WTC11 (cell line): ENCODE results near the gene CRNKL1. TPM values are rescaled to one million over a fixed set of nuclear protein-coding genes. Genes with fewer than 3 reads are reported as not detected.

Experiments used
- ATAC-seq: fragments of 200-7000 bp; cut with Tn5 transposase; 2 replicates; pipeline ENCODE4 v1.10.0; 2021; ENCODE audit warnings: mild to moderate bottlenecking, moderate library complexity
- CTCF ChIA-PET: fragments of 300-600 bp; sonication (Branson Sonifier 250); formaldehyde crosslinking; loops from one replicate; lab custom pipeline; 2021; ENCODE audit warnings: antibody characterized with exemption; lab: Charles Lee
- POLR2A ChIA-PET: fragments of 350-600 bp; sonication (Branson Sonifier 250); formaldehyde crosslinking; loops from one replicate; lab custom pipeline; 2021; ENCODE audit warnings: antibody characterized with exemption; lab: Charles Lee
- DNase-seq: peaks from one replicate; pipeline ENCODE4 v3.0.0; 2021; ENCODE audit warnings: low spot score
- H3K27ac Mint-ChIP-seq: 2 replicates; pipeline ENCODE4 v1.8.0; 2021; ENCODE audit warnings: mixed read lengths
- H3K27me3 Mint-ChIP-seq: 2 replicates; pipeline ENCODE4 v1.8.0; 2021; ENCODE audit warnings: low read depth, mild to moderate bottlenecking, moderate library complexity, mixed read lengths
- H3K36me3 Mint-ChIP-seq: 2 replicates; pipeline ENCODE4 v1.8.0; 2021; ENCODE audit warnings: mixed read lengths
- H3K4me1 Mint-ChIP-seq: 2 replicates; pipeline ENCODE4 v1.8.0; 2022; ENCODE audit warnings: mixed read lengths
- H3K4me3 Mint-ChIP-seq: 2 replicates; pipeline ENCODE4 v1.8.0; 2021; ENCODE audit warnings: mild to moderate bottlenecking, moderate library complexity, mixed read lengths
- H3K9me3 Mint-ChIP-seq: 2 replicates; pipeline ENCODE4 v1.8.0; 2021; ENCODE audit warnings: mixed read lengths
- GABPB1 ChIP-seq: sonication (generic); formaldehyde crosslinking; IDR thresholded peaks from 2 replicates; pipeline ENCODE4 v1.8.1; 2023; ENCODE audit warnings: mild to moderate bottlenecking, missing genetic modification reagents
- GTF2I ChIP-seq: fragments of 250-450 bp; sonication (Bioruptor Pico); conservative IDR thresholded peaks from 2 replicates; pipeline ENCODE4 v1.4.0; 2021; ENCODE audit warnings: mild to moderate bottlenecking
- IRF2 ChIP-seq: sonication (generic); formaldehyde crosslinking; IDR thresholded peaks from 2 replicates; pipeline ENCODE4 v1.8.0; 2022; ENCODE audit warnings: low read depth, missing genetic modification reagents, borderline replicate concordance
- NFYB ChIP-seq: sonication (generic); formaldehyde crosslinking; conservative IDR thresholded peaks from 2 replicates; pipeline ENCODE4 v1.8.0; 2022; ENCODE audit warnings: low read depth, missing genetic modification reagents
- NR1H2 ChIP-seq: sonication (generic); formaldehyde crosslinking; IDR thresholded peaks from 2 replicates; pipeline ENCODE4 v1.9.0; 2021; ENCODE audit warnings: mild to moderate bottlenecking, moderate library complexity, missing genetic modification reagents
- NR3C1 ChIP-seq: sonication (generic); formaldehyde crosslinking; conservative IDR thresholded peaks from 2 replicates; pipeline ENCODE4 v1.8.1; 2023; ENCODE audit warnings: low read depth, mild to moderate bottlenecking, missing genetic modification reagents
- OVOL2 ChIP-seq: fragments of 250-450 bp; sonication (Bioruptor Pico); IDR thresholded peaks from 2 replicates; pipeline ENCODE4 v1.9.0; 2021; ENCODE audit warnings: mild to moderate bottlenecking, borderline replicate concordance
- ZNF138 ChIP-seq: sonication (generic); formaldehyde crosslinking; conservative IDR thresholded peaks from 2 replicates; pipeline ENCODE4 v1.8.1; 2022; ENCODE audit warnings: mild to moderate bottlenecking, moderate library complexity, missing genetic modification reagents
- ZNF219 ChIP-seq: sonication (generic); formaldehyde crosslinking; IDR thresholded peaks from 2 replicates; pipeline ENCODE4 v1.8.0; 2023; ENCODE audit warnings: missing genetic modification reagents, mild to moderate bottlenecking, borderline replicate concordance
- ZNF232 ChIP-seq: sonication (generic); formaldehyde crosslinking; IDR thresholded peaks from 2 replicates; pipeline ENCODE4 v1.8.0; 2022; ENCODE audit warnings: mild to moderate bottlenecking, missing genetic modification reagents
- ZNF396 ChIP-seq: fragments of 250-450 bp; sonication (Bioruptor Pico); IDR thresholded peaks from 2 replicates; pipeline ENCODE4 v1.8.0; 2021; ENCODE audit warnings: mild to moderate bottlenecking, moderate library complexity, borderline replicate concordance
- total RNA-seq: library from RNA; stranded (reverse); gene quantifications from 3 replicates; pipeline ENCODE4 v1.2.3, GENCODE V29; 2021
- TF ChIP-seq, protein P1 (sequence below): sonication (generic); formaldehyde crosslinking; conservative IDR thresholded peaks from 2 replicates; pipeline ENCODE4 v1.8.1; 2023; ENCODE audit warnings: mild to moderate bottlenecking, low read depth, missing genetic modification reagents, moderate library complexity
- TF ChIP-seq, protein P2 (sequence below): fragments of 250-450 bp; sonication (Bioruptor Pico); IDR thresholded peaks from 2 replicates; pipeline ENCODE4 v1.9.0; 2021; ENCODE audit warnings: mild to moderate bottlenecking
- TF ChIP-seq, protein P3 (sequence below): fragments of 250-450 bp; sonication (Bioruptor Pico); IDR thresholded peaks from 2 replicates; pipeline ENCODE4 v1.8.0; 2021; ENCODE audit warnings: mild to moderate bottlenecking
- TF ChIP-seq, protein P4 (sequence below): sonication (generic); formaldehyde crosslinking; IDR thresholded peaks from 2 replicates; pipeline ENCODE4 v1.8.1; 2023; ENCODE audit warnings: mild to moderate bottlenecking, missing genetic modification reagents, borderline replicate concordance
- TF ChIP-seq, protein P5 (sequence below): sonication (generic); formaldehyde crosslinking; IDR thresholded peaks from 2 replicates; pipeline ENCODE4 v1.8.0; 2022; ENCODE audit warnings: mild to moderate bottlenecking, missing genetic modification reagents
- TF ChIP-seq, protein P6 (sequence below): sonication (generic); formaldehyde crosslinking; IDR thresholded peaks from 2 replicates; pipeline ENCODE4 v1.8.0; 2022; ENCODE audit warnings: mild to moderate bottlenecking, missing genetic modification reagents
- TF ChIP-seq, protein P7 (sequence below): sonication (generic); formaldehyde crosslinking; IDR thresholded peaks from 2 replicates; pipeline ENCODE4 v1.8.1; 2023; ENCODE audit warnings: mild to moderate bottlenecking, missing genetic modification reagents
- TF ChIP-seq, protein P8 (sequence below): sonication (generic); formaldehyde crosslinking; IDR thresholded peaks from 2 replicates; pipeline ENCODE4 v1.8.1; 2022; ENCODE audit warnings: low read depth, missing genetic modification reagents, borderline replicate concordance

Gene CRNKL1
- total RNA-seq, 1 experiment from 2014 or later = 22.2 TPM

DNA sequence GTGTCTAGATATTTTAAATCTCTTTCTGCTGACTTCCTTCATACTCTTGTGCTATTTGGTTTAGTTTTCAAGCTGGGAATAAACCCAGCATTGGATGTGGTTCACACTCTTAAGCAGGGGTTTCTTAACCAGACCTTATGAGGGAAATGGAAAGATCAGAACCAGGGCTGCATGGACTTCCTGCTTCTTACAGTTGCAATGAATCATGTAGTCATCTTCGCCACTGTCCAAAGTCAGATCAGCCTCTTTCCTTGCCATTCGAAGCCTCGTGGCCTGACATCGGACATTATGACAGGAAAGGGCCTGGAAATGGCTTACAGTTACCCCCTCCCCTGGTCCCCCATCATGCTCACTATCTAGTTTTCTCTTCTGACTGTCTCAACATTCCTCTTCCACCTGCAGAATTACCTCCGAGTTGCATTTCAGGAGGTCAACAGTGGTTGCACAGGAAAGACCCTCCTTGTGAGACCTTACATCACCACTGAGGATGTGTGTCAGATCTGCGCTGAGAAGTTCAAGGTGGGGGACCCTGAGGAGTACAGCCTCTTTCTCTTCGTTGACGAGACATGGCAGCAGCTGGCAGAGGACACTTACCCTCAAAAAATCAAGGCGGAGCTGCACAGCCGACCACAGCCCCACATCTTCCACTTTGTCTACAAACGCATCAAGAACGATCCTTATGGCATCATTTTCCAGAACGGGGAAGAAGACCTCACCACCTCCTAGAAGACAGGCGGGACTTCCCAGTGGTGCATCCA, 51.9 kb downstream of the CRNKL1 start (continued):
- TF ChIP-seq, protein P1, sequence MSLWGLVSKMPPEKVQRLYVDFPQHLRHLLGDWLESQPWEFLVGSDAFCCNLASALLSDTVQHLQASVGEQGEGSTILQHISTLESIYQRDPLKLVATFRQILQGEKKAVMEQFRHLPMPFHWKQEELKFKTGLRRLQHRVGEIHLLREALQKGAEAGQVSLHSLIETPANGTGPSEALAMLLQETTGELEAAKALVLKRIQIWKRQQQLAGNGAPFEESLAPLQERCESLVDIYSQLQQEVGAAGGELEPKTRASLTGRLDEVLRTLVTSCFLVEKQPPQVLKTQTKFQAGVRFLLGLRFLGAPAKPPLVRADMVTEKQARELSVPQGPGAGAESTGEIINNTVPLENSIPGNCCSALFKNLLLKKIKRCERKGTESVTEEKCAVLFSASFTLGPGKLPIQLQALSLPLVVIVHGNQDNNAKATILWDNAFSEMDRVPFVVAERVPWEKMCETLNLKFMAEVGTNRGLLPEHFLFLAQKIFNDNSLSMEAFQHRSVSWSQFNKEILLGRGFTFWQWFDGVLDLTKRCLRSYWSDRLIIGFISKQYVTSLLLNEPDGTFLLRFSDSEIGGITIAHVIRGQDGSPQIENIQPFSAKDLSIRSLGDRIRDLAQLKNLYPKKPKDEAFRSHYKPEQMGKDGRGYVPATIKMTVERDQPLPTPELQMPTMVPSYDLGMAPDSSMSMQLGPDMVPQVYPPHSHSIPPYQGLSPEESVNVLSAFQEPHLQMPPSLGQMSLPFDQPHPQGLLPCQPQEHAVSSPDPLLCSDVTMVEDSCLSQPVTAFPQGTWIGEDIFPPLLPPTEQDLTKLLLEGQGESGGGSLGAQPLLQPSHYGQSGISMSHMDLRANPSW = no peak
- TF ChIP-seq NR1H2 (CRISPR knock-in tag) (no peak), IRF2 (CRISPR knock-in tag) (no peak), ZNF232 (CRISPR knock-in tag) (no peak), NFYB (CRISPR knock-in tag) (no peak), ZNF138 (no peak), ZNF219 (no peak)
- TF ChIP-seq, protein P2, sequence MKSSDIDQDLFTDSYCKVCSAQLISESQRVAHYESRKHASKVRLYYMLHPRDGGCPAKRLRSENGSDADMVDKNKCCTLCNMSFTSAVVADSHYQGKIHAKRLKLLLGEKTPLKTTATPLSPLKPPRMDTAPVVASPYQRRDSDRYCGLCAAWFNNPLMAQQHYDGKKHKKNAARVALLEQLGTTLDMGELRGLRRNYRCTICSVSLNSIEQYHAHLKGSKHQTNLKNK (CRISPR knock-in tag) = no peak
- TF ChIP-seq, protein P3, sequence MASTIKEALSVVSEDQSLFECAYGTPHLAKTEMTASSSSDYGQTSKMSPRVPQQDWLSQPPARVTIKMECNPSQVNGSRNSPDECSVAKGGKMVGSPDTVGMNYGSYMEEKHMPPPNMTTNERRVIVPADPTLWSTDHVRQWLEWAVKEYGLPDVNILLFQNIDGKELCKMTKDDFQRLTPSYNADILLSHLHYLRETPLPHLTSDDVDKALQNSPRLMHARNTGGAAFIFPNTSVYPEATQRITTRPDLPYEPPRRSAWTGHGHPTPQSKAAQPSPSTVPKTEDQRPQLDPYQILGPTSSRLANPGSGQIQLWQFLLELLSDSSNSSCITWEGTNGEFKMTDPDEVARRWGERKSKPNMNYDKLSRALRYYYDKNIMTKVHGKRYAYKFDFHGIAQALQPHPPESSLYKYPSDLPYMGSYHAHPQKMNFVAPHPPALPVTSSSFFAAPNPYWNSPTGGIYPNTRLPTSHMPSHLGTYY (CRISPR knock-in tag) = no peak
- TF ChIP-seq, protein P4, sequence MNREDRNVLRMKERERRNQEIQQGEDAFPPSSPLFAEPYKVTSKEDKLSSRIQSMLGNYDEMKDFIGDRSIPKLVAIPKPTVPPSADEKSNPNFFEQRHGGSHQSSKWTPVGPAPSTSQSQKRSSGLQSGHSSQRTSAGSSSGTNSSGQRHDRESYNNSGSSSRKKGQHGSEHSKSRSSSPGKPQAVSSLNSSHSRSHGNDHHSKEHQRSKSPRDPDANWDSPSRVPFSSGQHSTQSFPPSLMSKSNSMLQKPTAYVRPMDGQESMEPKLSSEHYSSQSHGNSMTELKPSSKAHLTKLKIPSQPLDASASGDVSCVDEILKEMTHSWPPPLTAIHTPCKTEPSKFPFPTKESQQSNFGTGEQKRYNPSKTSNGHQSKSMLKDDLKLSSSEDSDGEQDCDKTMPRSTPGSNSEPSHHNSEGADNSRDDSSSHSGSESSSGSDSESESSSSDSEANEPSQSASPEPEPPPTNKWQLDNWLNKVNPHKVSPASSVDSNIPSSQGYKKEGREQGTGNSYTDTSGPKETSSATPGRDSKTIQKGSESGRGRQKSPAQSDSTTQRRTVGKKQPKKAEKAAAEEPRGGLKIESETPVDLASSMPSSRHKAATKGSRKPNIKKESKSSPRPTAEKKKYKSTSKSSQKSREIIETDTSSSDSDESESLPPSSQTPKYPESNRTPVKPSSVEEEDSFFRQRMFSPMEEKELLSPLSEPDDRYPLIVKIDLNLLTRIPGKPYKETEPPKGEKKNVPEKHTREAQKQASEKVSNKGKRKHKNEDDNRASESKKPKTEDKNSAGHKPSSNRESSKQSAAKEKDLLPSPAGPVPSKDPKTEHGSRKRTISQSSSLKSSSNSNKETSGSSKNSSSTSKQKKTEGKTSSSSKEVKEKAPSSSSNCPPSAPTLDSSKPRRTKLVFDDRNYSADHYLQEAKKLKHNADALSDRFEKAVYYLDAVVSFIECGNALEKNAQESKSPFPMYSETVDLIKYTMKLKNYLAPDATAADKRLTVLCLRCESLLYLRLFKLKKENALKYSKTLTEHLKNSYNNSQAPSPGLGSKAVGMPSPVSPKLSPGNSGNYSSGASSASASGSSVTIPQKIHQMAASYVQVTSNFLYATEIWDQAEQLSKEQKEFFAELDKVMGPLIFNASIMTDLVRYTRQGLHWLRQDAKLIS (CRISPR knock-in tag) = no peak
- TF ChIP-seq, protein P5, sequence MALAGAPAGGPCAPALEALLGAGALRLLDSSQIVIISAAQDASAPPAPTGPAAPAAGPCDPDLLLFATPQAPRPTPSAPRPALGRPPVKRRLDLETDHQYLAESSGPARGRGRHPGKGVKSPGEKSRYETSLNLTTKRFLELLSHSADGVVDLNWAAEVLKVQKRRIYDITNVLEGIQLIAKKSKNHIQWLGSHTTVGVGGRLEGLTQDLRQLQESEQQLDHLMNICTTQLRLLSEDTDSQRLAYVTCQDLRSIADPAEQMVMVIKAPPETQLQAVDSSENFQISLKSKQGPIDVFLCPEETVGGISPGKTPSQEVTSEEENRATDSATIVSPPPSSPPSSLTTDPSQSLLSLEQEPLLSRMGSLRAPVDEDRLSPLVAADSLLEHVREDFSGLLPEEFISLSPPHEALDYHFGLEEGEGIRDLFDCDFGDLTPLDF (CRISPR knock-in tag) = no peak

DNA sequence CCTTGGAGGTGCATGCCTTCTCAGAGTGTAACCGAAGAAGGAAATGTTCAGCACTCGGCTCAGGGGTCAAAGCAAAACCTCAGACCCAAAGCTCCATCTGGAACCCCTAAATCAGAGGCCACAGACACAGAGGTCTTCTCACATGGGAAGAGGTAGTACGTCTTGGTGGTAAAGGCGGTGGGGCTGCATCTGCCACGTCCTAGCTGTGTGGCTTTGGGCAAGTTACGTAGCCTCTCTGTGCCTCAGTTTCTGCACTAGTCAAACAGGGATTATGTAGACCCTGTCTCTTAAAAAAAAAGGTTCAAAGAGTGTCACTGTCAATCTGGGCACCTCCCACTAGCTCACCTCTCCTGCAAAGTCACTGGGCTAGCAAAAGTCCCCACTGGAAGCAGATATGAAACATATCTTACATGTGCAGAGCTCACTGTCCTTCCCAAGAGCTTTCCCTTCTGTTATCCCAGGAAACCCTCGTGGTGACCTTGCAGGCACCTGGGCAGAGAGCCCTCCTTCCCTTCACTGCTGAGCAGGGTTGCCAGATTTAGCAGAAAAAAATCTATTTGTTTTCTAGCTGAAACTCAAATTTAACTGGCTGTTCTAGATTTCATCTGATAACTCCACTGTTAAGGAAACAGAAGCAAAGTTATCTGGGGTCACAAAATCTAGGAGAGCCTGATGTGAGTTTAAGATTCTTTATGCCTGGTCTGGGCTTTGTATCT, 53.1 kb downstream of the CRNKL1 start:
- Mint-ChIP-seq H3K27ac (no peak overlapping the region), H3K27me3 (no peaks in the 10 kb centered on the region), H3K4me3 (no peak overlapping the region), H3K4me1 (peaks cover 8% of the 10 kb centered on the region; the same call in 1 of the 2 replicates), H3K9me3 (no peaks in the 10 kb centered on the region), H3K36me3 (no peaks in the 10 kb centered on the region)
- POLR2A ChIA-PET = no interaction called here
- DNase-seq (no peak), ATAC-seq (no peak)
- CTCF ChIA-PET = interaction anchor here (1.1 to 2.1 kb wide), 2 partner anchors 10 to 18 kb away, joined by 3 to 6 read pairs; partner anchors contain the start of gene NAA20
- TF ChIP-seq GABPB1 (CRISPR knock-in tag) = no peak
- TF ChIP-seq ZNF396 (CRISPR knock-in tag) = no peak
- TF ChIP-seq ZNF219 = no peak
- TF ChIP-seq, protein P6, sequence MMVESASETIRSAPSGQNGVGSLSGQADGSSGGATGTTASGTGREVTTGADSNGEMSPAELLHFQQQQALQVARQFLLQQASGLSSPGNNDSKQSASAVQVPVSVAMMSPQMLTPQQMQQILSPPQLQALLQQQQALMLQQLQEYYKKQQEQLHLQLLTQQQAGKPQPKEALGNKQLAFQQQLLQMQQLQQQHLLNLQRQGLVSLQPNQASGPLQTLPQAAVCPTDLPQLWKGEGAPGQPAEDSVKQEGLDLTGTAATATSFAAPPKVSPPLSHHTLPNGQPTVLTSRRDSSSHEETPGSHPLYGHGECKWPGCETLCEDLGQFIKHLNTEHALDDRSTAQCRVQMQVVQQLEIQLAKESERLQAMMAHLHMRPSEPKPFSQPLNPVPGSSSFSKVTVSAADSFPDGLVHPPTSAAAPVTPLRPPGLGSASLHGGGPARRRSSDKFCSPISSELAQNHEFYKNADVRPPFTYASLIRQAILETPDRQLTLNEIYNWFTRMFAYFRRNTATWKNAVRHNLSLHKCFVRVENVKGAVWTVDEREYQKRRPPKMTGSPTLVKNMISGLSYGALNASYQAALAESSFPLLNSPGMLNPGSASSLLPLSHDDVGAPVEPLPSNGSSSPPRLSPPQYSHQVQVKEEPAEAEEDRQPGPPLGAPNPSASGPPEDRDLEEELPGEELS (CRISPR knock-in tag) = no peak
- no peak for TF ChIP-seq NR3C1 (CRISPR knock-in tag)
- no peak for TF ChIP-seq OVOL2 (CRISPR knock-in tag)
- TF ChIP-seq, protein P7, sequence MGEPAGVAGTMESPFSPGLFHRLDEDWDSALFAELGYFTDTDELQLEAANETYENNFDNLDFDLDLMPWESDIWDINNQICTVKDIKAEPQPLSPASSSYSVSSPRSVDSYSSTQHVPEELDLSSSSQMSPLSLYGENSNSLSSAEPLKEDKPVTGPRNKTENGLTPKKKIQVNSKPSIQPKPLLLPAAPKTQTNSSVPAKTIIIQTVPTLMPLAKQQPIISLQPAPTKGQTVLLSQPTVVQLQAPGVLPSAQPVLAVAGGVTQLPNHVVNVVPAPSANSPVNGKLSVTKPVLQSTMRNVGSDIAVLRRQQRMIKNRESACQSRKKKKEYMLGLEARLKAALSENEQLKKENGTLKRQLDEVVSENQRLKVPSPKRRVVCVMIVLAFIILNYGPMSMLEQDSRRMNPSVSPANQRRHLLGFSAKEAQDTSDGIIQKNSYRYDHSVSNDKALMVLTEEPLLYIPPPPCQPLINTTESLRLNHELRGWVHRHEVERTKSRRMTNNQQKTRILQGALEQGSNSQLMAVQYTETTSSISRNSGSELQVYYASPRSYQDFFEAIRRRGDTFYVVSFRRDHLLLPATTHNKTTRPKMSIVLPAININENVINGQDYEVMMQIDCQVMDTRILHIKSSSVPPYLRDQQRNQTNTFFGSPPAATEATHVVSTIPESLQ (CRISPR knock-in tag) = no peak
- TF ChIP-seq, protein P8, sequence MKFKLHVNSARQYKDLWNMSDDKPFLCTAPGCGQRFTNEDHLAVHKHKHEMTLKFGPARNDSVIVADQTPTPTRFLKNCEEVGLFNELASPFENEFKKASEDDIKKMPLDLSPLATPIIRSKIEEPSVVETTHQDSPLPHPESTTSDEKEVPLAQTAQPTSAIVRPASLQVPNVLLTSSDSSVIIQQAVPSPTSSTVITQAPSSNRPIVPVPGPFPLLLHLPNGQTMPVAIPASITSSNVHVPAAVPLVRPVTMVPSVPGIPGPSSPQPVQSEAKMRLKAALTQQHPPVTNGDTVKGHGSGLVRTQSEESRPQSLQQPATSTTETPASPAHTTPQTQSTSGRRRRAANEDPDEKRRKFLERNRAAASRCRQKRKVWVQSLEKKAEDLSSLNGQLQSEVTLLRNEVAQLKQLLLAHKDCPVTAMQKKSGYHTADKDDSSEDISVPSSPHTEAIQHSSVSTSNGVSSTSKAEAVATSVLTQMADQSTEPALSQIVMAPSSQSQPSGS (CRISPR knock-in tag) = no peak
- TF ChIP-seq GTF2I = no peak
